Fibroblast of lung (primary cell): ENCODE results near the gene PPM1H. TPM values are rescaled to one million over a fixed set of nuclear protein-coding genes. Genes with fewer than 3 reads are reported as not detected.
A peak's percentile ranks its signal among the peaks of the same experiment; 100 is the strongest.

Source experiments
- DNase-seq, 2 donors: peaks; one replicate each; pipeline versions ENCODE4 v3.0.0 to v3.0.0-alpha.2; 2010; ENCODE audit warnings: low read depth in 2 of 2
- H2AFZ ChIP-seq: 2 replicates; pipeline ENCODE4 v1.5.1; 2012; ENCODE audit warnings: low read length, control low read depth, inconsistent platforms
- H3K27ac ChIP-seq: 2 replicates; pipeline ENCODE4 v1.5.1; 2011; ENCODE audit warnings: low read length, control low read depth; ENCODE audit not compliant: insufficient read depth
- H3K27me3 ChIP-seq: 2 replicates; pipeline ENCODE4 v1.5.1; 2011; ENCODE audit warnings: mild to moderate bottlenecking, low read length; ENCODE audit not compliant: control insufficient read depth, insufficient read depth
- H3K36me3 ChIP-seq: 2 replicates; pipeline ENCODE4 v1.5.1; 2011; ENCODE audit warnings: low read length; ENCODE audit not compliant: control insufficient read depth, insufficient read depth
- H3K4me1 ChIP-seq: 2 replicates; pipeline ENCODE4 v1.5.1; 2011; ENCODE audit warnings: low read length; ENCODE audit not compliant: control insufficient read depth, insufficient read depth; ENCODE audit errors: extremely low read depth
- H3K4me2 ChIP-seq: 2 replicates; pipeline ENCODE4 v1.5.1; 2011; ENCODE audit warnings: low read length, control low read depth; ENCODE audit not compliant: insufficient read depth; ENCODE audit errors: extremely low read depth
- H3K4me3 ChIP-seq, 4 experiments: fragments of 200-600 bp in 1 of 4; sonication (generic) in 1 of 4; replicated peaks in 1 of 4; 2 replicates each; pipeline ENCODE4 v1.5.1; 2011 to 2016; ENCODE audit warnings: low read length in 4 of 4, low read depth in 3 of 4, mild to moderate bottlenecking in 3 of 4, control low read depth in 2 of 4, inconsistent platforms in 1 of 4, mixed read lengths in 1 of 4; ENCODE audit not compliant: insufficient read depth in 1 of 4; ENCODE audit errors: control extremely low read depth in 1 of 4
- H3K79me2 ChIP-seq: 2 replicates; pipeline ENCODE4 v1.5.1; 2012; ENCODE audit warnings: mild to moderate bottlenecking, low read length, inconsistent platforms; ENCODE audit not compliant: control insufficient read depth, insufficient read depth
- H3K9ac ChIP-seq: 2 replicates; pipeline ENCODE4 v1.5.1; 2011; ENCODE audit warnings: mild to moderate bottlenecking, low read length, control low read depth; ENCODE audit not compliant: insufficient read depth
- H3K9me3 ChIP-seq: 2 replicates; pipeline ENCODE4 v1.5.1; 2012; ENCODE audit warnings: low read depth, low read length; ENCODE audit not compliant: control insufficient read depth, insufficient read depth
- H4K20me1 ChIP-seq: 2 replicates; pipeline ENCODE4 v1.5.1; 2011; ENCODE audit warnings: low read length; ENCODE audit not compliant: control insufficient read depth, insufficient read depth; ENCODE audit errors: extremely low read depth
- EZH2 ChIP-seq: IDR thresholded peaks from 2 replicates; pipeline ENCODE4 v1.5.1; 2012; ENCODE audit warnings: low read length, control low read depth, mild to moderate bottlenecking; ENCODE audit errors: missing control alignments
- polyA plus RNA-seq, 2 donors: library from polyadenylated mRNA; depleted of rRNA in 1 of 2; stranded (reverse) in 1 of 2; unstranded in 1 of 2; fragments of >200 nt; gene quantifications; 2 replicates each; pipeline ENCODE4 v1.2.1, GENCODE V29; 2011 to 2012; ENCODE audit warnings: missing spikeins in 1 of 2
- total RNA-seq: library from RNA; depleted of rRNA; stranded (reverse); fragments of >200 nt; gene quantifications from 2 replicates; pipeline ENCODE4 v1.2.1, GENCODE V29; 2014
- TF ChIP-seq, protein P1 (sequence below), 2 donors: IDR thresholded peaks in 1 of 2; conservative IDR thresholded peaks in 1 of 2; 1 replicate in 1 of 2; 2 replicates in 1 of 2; pipeline ENCODE4 v1.5.1; 2011 to 2012; ENCODE audit warnings: low read length in 2 of 2, control low read depth in 1 of 2, inconsistent platforms in 1 of 2, low read depth in 1 of 2, mild to moderate bottlenecking in 1 of 2

Gene PPM1H
- total and polyA plus RNA-seq, 2 donors (not counting 1 experiment from before 2014, with no cell fraction given), result 0.57 to 3.1 TPM

DNA sequence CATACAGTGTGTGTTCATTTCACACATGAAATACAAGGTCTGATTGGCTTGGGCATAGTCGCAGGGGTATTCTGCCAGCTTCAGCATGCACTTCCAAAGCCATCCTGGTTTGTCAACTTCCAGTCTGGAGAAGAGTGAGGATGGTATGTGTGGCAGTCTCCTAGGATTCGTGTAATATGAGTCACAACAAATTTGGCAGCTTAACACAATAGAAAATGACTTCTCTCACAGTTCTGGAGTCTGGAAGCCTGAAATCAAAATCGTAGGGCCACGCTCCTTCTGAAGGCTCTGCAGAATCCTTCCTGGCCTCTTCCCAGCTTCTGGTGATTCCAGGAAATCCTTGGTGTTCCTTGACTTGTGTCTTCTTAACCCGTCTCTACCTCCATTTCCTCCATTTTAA is 167.5 kb downstream of the PPM1H start:
- H3K27me3 ChIP-seq, result no peaks in the 10 kb centered on the region
- no peaks in the 10 kb centered on the region for H4K20me1 ChIP-seq
- H3K79me2 ChIP-seq, result no peaks in the 10 kb centered on the region
- H3K36me3 ChIP-seq, result no peaks in the 10 kb centered on the region
- no peak overlapping the region for H3K27ac ChIP-seq
- H3K9ac ChIP-seq, result no peak overlapping the region
- TF ChIP-seq, protein P1, sequence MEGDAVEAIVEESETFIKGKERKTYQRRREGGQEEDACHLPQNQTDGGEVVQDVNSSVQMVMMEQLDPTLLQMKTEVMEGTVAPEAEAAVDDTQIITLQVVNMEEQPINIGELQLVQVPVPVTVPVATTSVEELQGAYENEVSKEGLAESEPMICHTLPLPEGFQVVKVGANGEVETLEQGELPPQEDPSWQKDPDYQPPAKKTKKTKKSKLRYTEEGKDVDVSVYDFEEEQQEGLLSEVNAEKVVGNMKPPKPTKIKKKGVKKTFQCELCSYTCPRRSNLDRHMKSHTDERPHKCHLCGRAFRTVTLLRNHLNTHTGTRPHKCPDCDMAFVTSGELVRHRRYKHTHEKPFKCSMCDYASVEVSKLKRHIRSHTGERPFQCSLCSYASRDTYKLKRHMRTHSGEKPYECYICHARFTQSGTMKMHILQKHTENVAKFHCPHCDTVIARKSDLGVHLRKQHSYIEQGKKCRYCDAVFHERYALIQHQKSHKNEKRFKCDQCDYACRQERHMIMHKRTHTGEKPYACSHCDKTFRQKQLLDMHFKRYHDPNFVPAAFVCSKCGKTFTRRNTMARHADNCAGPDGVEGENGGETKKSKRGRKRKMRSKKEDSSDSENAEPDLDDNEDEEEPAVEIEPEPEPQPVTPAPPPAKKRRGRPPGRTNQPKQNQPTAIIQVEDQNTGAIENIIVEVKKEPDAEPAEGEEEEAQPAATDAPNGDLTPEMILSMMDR (conservative IDR thresholded peaks at IDR 0.05 in 1 of 2, IDR thresholded peaks at IDR 0.05 in 1 of 2; ENCODE audit: low read depth in 1 of 2, low read length in 2 of 2), result no peak
- TF ChIP-seq EZH2, result no peak
- no peak overlapping the region for H3K4me2 ChIP-seq
- no peak overlapping the region for H2AFZ ChIP-seq
- DNase-seq, result peak in 1 of 2 donors; percentile 85
- H3K9me3 ChIP-seq, result no peaks in the 10 kb centered on the region
- H3K4me3 ChIP-seq, result no peak overlapping the region
- no peaks in the 10 kb centered on the region for H3K4me1 ChIP-seq

GRCh38 chr12:62766496-62766895 is 168.5 kb downstream of the PPM1H start:
- Histone ChIP-seq H3K4me2 (no peak overlapping the region), H3K9me3 (no peaks in the 10 kb centered on the region)
- DNase-seq, result no peak

GRCh38 chr12:62763861-62764645 is 170.9 kb downstream of the PPM1H start:
- Histone ChIP-seq H3K36me3 (no peaks in the 10 kb centered on the region), H3K4me2 (no peak overlapping the region), H4K20me1 (no peaks in the 10 kb centered on the region), H3K4me1 (peaks cover 6% of the 10 kb centered on the region), H3K9me3 (no peaks in the 10 kb centered on the region), H2AFZ (no peak overlapping the region), H3K27me3 (no peaks in the 10 kb centered on the region), H3K27ac (no peak overlapping the region), H3K4me3 (no peak overlapping the region), H3K79me2 (no peaks in the 10 kb centered on the region), H3K9ac (no peak overlapping the region)
- DNase-seq, result peak in 1 of 2 donors; percentile 22
- TF ChIP-seq, protein P1 (conservative IDR thresholded peaks at IDR 0.05 in 1 of 2, IDR thresholded peaks at IDR 0.05 in 1 of 2; ENCODE audit: low read depth in 1 of 2, low read length in 2 of 2), result no peak
- no peak for TF ChIP-seq EZH2

More at GRCh38 chr12:62766496-62766895, 168.5 kb downstream of the PPM1H start:
- Histone ChIP-seq H4K20me1 (no peaks in the 10 kb centered on the region), H3K79me2 (no peaks in the 10 kb centered on the region), H3K4me1 (peaks cover 4% of the 10 kb centered on the region), H3K4me3 (no peak overlapping the region), H3K27me3 (no peaks in the 10 kb centered on the region), H3K36me3 (no peaks in the 10 kb centered on the region), H2AFZ (no peak overlapping the region), H3K27ac (no peak overlapping the region), H3K9ac (no peak overlapping the region)
- TF ChIP-seq, protein P1 (conservative IDR thresholded peaks at IDR 0.05 in 1 of 2, IDR thresholded peaks at IDR 0.05 in 1 of 2; ENCODE audit: low read depth in 1 of 2, low read length in 2 of 2), result no peak
